GM19043 (cell line): ENCODE results near the gene TINAGL1.
A peak's percentile ranks its signal among the peaks of the same experiment; 100 is the strongest.

Experiments
- ATAC-seq: cut with Tn5 transposase; IDR thresholded peaks from one replicate; pipeline ENCODE4 v1.9.1; 2021; ENCODE audit warnings: low read depth; ENCODE audit not compliant: unreplicated experiment

The TINAGL1 gene

GRCh38 chr1:31576201-31576669, at the start of gene TINAGL1:
TSS of gene TINAGL1 (plus strand) at chr1:31576515. CDS start at chr1:31577149, 634 bp downstream.
- ATAC-seq, result no peak

- no peak for ATAC-seq
Measured at GRCh38 chr1:31529999-31530684, 46.2 kb upstream of the TINAGL1 start.

GRCh38 chr1:31531177-31531999, 44.9 kb upstream of the TINAGL1 start:
- no peak for ATAC-seq

GRCh38 chr1:31532173-31532572, 44.1 kb upstream of the TINAGL1 start:
- no peak for ATAC-seq

- no peak for ATAC-seq
Measured at GRCh38 chr1:31535561-31535960, 40.8 kb upstream of the TINAGL1 start.

- ATAC-seq, result no peak
Measured at GRCh38 chr1:31539329-31539728, 37.0 kb upstream of the TINAGL1 start.

GRCh38 chr1:31541194-31541593, 35.1 kb upstream of the TINAGL1 start:
- ATAC-seq, result no peak

GRCh38 chr1:31545927-31546540, 30.3 kb upstream of the TINAGL1 start:
- no peak for ATAC-seq

- ATAC-seq, result no peak
Measured at GRCh38 chr1:31548534-31548906, 27.8 kb upstream of the TINAGL1 start.

- peak; percentile 68 for ATAC-seq
Measured at GRCh38 chr1:31548907-31549808, 27.2 kb upstream of the TINAGL1 start.

GRCh38 chr1:31549809-31550620, 26.3 kb upstream of the TINAGL1 start:
- ATAC-seq, result no peak

- no peak for ATAC-seq
Measured at GRCh38 chr1:31551208-31551607, 25.1 kb upstream of the TINAGL1 start.

GRCh38 chr1:31552489-31552888, 23.8 kb upstream of the TINAGL1 start:
- ATAC-seq, result no peak

- no peak for ATAC-seq
Measured at GRCh38 chr1:31556481-31557006, 19.8 kb upstream of the TINAGL1 start.

- ATAC-seq, result no peak
Measured at GRCh38 chr1:31559715-31560114, 16.6 kb upstream of the TINAGL1 start.

GRCh38 chr1:31560394-31560793, 15.9 kb upstream of the TINAGL1 start:
- no peak for ATAC-seq

GRCh38 chr1:31562707-31563360, 13.5 kb upstream of the TINAGL1 start:
- ATAC-seq, result no peak

- no peak for ATAC-seq
Measured at GRCh38 chr1:31564606-31564989, 11.7 kb upstream of the TINAGL1 start.
